GM19468 (cell line): Measurements from ENCODE around the gene LBR.
"Not testable (repeated sequence)": the region's sequence is repeated elsewhere in the genome, so short reads cannot be mapped to it uniquely, and the experiment has no call there.

ENCODE experiments used
- ATAC-seq: cut with Tn5 transposase; IDR thresholded peaks from one replicate; pipeline ENCODE4 v1.9.1; 2021; ENCODE audit warnings: mild to moderate bottlenecking, moderate library complexity, moderate number of reproducible peaks; ENCODE audit not compliant: unreplicated experiment; ENCODE audit errors: extremely low read depth

LBR gene

GRCh38 chr1:225389843-225390242, 38.0 kb downstream of the LBR start:
- no peak for ATAC-seq

- ATAC-seq, result no peak
These were observed 39.5 kb downstream of the LBR start for GRCh38 chr1:225388372-225388771.

GRCh38 chr1:225386860-225387259, 41.0 kb downstream of the LBR start:
- ATAC-seq, result not testable (repeated sequence)

- no peak for ATAC-seq
These were observed 47.1 kb downstream of the LBR start for GRCh38 chr1:225380691-225381090.

GRCh38 chr1:225378880-225379279, 49.0 kb downstream of the LBR start:
- no peak for ATAC-seq

GRCh38 chr1:225374996-225375395, 52.8 kb downstream of the LBR start:
- ATAC-seq, result no peak

- no peak for ATAC-seq
These were observed 54.7 kb downstream of the LBR start for GRCh38 chr1:225373155-225373554.

- ATAC-seq, result no peak
These were observed 56.4 kb downstream of the LBR start for GRCh38 chr1:225371366-225372010.

- no peak for ATAC-seq
These were observed 59.7 kb downstream of the LBR start for GRCh38 chr1:225368036-225368552.

- ATAC-seq, result no peak
These were observed 61.3 kb downstream of the LBR start for GRCh38 chr1:225366552-225366951.

GRCh38 chr1:225366018-225366417, 61.8 kb downstream of the LBR start:
- no peak for ATAC-seq

- no peak for ATAC-seq
These were observed 63.4 kb downstream of the LBR start for GRCh38 chr1:225364439-225364838.

- no peak for ATAC-seq
These were observed 65.0 kb downstream of the LBR start for GRCh38 chr1:225362805-225363204.

- no peak for ATAC-seq
These were observed 66.7 kb downstream of the LBR start for GRCh38 chr1:225361176-225361575.

- ATAC-seq, result no peak
These were observed 67.7 kb downstream of the LBR start for GRCh38 chr1:225360119-225360518.

- no peak for ATAC-seq
These were observed 72.0 kb downstream of the LBR start for GRCh38 chr1:225355863-225356262.

- ATAC-seq, result no peak
These were observed 72.9 kb downstream of the LBR start for GRCh38 chr1:225354906-225355305.
